Liver (tissue), 3 donors: ENCODE results near the gene RAD51AP2.

Experiments
- ATF3 ChIP-seq: IDR thresholded peaks from 2 replicates; pipeline ENCODE4 v1.6.1; 2016; ENCODE audit warnings: antibody characterized with exemption
- CTCF ChIP-seq: fragments of 150-350 bp; IDR thresholded peaks from 2 replicates; pipeline ENCODE4 v1.5.1; 2017; ENCODE audit warnings: improper control_type of control experiment, low read depth, low read length; ENCODE audit not compliant: missing input control
- EGR1 ChIP-seq, 2 donors: IDR thresholded peaks; 2 replicates each; pipeline ENCODE4 v1.6.1; 2016 to 2018; ENCODE audit warnings: antibody characterized with exemption in 2 of 2, low read depth in 2 of 2
- FOXA1 ChIP-seq: IDR thresholded peaks from 2 replicates; pipeline ENCODE4 v1.6.1; 2016; ENCODE audit warnings: antibody characterized with exemption
- GABPA ChIP-seq, 2 donors: IDR thresholded peaks in 1 of 2; conservative IDR thresholded peaks in 1 of 2; 2 replicates each; pipeline ENCODE4 v1.6.1; 2016; ENCODE audit warnings: antibody characterized with exemption in 2 of 2, mild to moderate bottlenecking in 1 of 2, moderate library complexity in 1 of 2
- HNF4A ChIP-seq, 2 donors: conservative IDR thresholded peaks; 2 replicates each; pipeline ENCODE4 v1.6.1; 2016; ENCODE audit warnings: antibody characterized with exemption in 2 of 2, mild to moderate bottlenecking in 2 of 2
- RAD21 ChIP-seq, 2 donors: IDR thresholded peaks; 2 replicates each; pipeline ENCODE4 v1.6.1; 2016; ENCODE audit warnings: antibody characterized with exemption in 2 of 2, mild to moderate bottlenecking in 2 of 2
- REST ChIP-seq: IDR thresholded peaks from 2 replicates; pipeline ENCODE4 v1.6.1; 2016; ENCODE audit warnings: antibody characterized with exemption, mild to moderate bottlenecking
- TAF1 ChIP-seq: conservative IDR thresholded peaks from 2 replicates; pipeline ENCODE4 v1.6.1; 2016; ENCODE audit warnings: antibody characterized with exemption, mild to moderate bottlenecking
- YY1 ChIP-seq: IDR thresholded peaks from 2 replicates; pipeline ENCODE4 v1.6.1; 2016; ENCODE audit warnings: antibody characterized with exemption, mild to moderate bottlenecking
- TF ChIP-seq, protein P1 (sequence below): IDR thresholded peaks from 2 replicates; pipeline ENCODE4 v1.6.1; 2016; ENCODE audit warnings: antibody characterized with exemption
- donor health status: healthy.
- donor health status: healthy.

GRCh38 chr2:17521621-17522020, 3.4 kb upstream of the RAD51AP2 start:
- no peak for TF ChIP-seq CTCF
- no peak for TF ChIP-seq TAF1
- TF ChIP-seq REST = no peak
- TF ChIP-seq ATF3 = no peak
- no peak for TF ChIP-seq YY1
- no peak for TF ChIP-seq GABPA (IDR thresholded peaks at IDR 0.05 in 1 of 2, conservative IDR thresholded peaks at IDR 0.05 in 1 of 2)
- TF ChIP-seq, protein P1, sequence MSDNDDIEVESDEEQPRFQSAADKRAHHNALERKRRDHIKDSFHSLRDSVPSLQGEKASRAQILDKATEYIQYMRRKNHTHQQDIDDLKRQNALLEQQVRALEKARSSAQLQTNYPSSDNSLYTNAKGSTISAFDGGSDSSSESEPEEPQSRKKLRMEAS = no peak
- no peak for TF ChIP-seq RAD21 (IDR thresholded peaks at IDR 0.05)
- no peak for TF ChIP-seq EGR1 (IDR thresholded peaks at IDR 0.05; ENCODE audit: low read depth in 2 of 2)
- no peak for TF ChIP-seq FOXA1
- no peak for TF ChIP-seq HNF4A (conservative IDR thresholded peaks at IDR 0.05)
